ENCODE measurements around the gene SIGLEC11.

The SIGLEC11 gene

GRCh38 chr19:50003254-50003788 lies 42.3 kb upstream of the SIGLEC11 start:
- H3K4me3 ChIP-seq (ENCODE audit: low read depth, low read length): no peak overlapping the region
- no peak for TF ChIP-seq CTCF (IDR thresholded peaks at IDR 0.05; ENCODE audit: insufficient read depth, low read length, missing control alignments)
- no peak for DNase-seq (ENCODE audit: low read depth, low spot score)
- CTCF ChIA-PET: interaction anchor here (0.6 to 4.2 kb wide), 8 partner anchors 10 to 133 kb away, joined by 3 to 12 read pairs (median 6); partner anchors contain the start of genes ATF5, NUP62 and VRK3
- POLR2A ChIA-PET: interaction anchor here (1.0 kb wide), 1 partner anchor 10 kb away, joined by 3 read pairs; no protein-coding TSS in a partner anchor

GRCh38 chr19:50002386-50002960 lies 41.5 kb upstream of the SIGLEC11 start:
- no peak for TF ChIP-seq CTCF (IDR thresholded peaks at IDR 0.05; ENCODE audit: insufficient read depth, low read length, missing control alignments)
- ChIA-PET POLR2A (interaction anchor here (0.8 to 1.2 kb wide), 2 partner anchors 9 to 11 kb away, joined by 3 to 4 read pairs; no protein-coding TSS in a partner anchor), CTCF (interaction anchor here (1.8 to 4.2 kb wide), 4 partner anchors 10 to 65 kb away, joined by 8 to 12 read pairs (median 9); no protein-coding TSS in a partner anchor)
- H3K4me3 ChIP-seq (ENCODE audit: low read depth, low read length): no peak overlapping the region
- no peak for DNase-seq (ENCODE audit: low read depth, low spot score)

- DNase-seq (ENCODE audit: low read depth, low spot score): no peak
- CTCF ChIA-PET: interaction anchor here (1.8 to 4.2 kb wide), 4 partner anchors 9 to 64 kb away, joined by 8 to 12 read pairs (median 9); no protein-coding TSS in a partner anchor
- H3K4me3 ChIP-seq (ENCODE audit: low read depth, low read length): no peak overlapping the region
- TF ChIP-seq CTCF (IDR thresholded peaks at IDR 0.05; ENCODE audit: insufficient read depth, low read length, missing control alignments): no peak
- POLR2A ChIA-PET: interaction anchor here (0.8 to 1.2 kb wide), 2 partner anchors 8 to 11 kb away, joined by 3 to 4 read pairs; no protein-coding TSS in a partner anchor
Measured at GRCh38 chr19:50001775-50002174, 40.8 kb upstream of the SIGLEC11 start.

- POLR2A ChIA-PET: no interaction called here
- no peak overlapping the region for H3K4me3 ChIP-seq (ENCODE audit: low read depth, low read length)
- DNase-seq (ENCODE audit: low read depth, low spot score): no peak
- TF ChIP-seq CTCF (IDR thresholded peaks at IDR 0.05; ENCODE audit: insufficient read depth, low read length, missing control alignments): no peak
- CTCF ChIA-PET: no interaction called here
Measured at GRCh38 chr19:50000841-50001557, 40.0 kb upstream of the SIGLEC11 start.

GRCh38 chr19:50000038-50000840 lies 39.3 kb upstream of the SIGLEC11 start:
- CTCF ChIA-PET: interaction anchor here (1.4 to 2.0 kb wide), 2 partner anchors 16 to 61 kb away, joined by 3 to 8 read pairs; no protein-coding TSS in a partner anchor
- no peak overlapping the region for H3K4me3 ChIP-seq (ENCODE audit: low read depth, low read length)
- POLR2A ChIA-PET: no interaction called here
- TF ChIP-seq CTCF (IDR thresholded peaks at IDR 0.05; ENCODE audit: insufficient read depth, low read length, missing control alignments): no peak
- DNase-seq (ENCODE audit: low read depth, low spot score): no peak
